Left ventricle myocardium inferior (tissue), 1 donor: Measurements from ENCODE around the gene SNX9. TPM values are rescaled to one million over a fixed set of nuclear protein-coding genes. Genes with fewer than 3 reads are reported as not detected.
"Not testable (repeated sequence)": the region's sequence is repeated elsewhere in the genome, so short reads cannot be mapped to it uniquely, and the experiment has no call there.

Source experiments
- DNase-seq: peaks from one replicate; pipeline ENCODE4 v3.0.0-alpha.2; 2020
- H3K27ac ChIP-seq: fragments of 200-600 bp; replicated peaks from 2 replicates; pipeline ENCODE4 v1.8.0; 2021
- H3K27me3 ChIP-seq: fragments of 200-600 bp; 2 replicates; pipeline ENCODE4 v1.8.0; 2021; ENCODE audit warnings: low read depth
- H3K36me3 ChIP-seq: fragments of 200-600 bp; 2 replicates; pipeline ENCODE4 v1.8.0; 2021
- H3K4me1 ChIP-seq: fragments of 200-600 bp; 2 replicates; pipeline ENCODE4 v1.8.0; 2021
- H3K4me3 ChIP-seq: fragments of 200-600 bp; 2 replicates; pipeline ENCODE4 v1.8.0; 2021; ENCODE audit warnings: mild to moderate bottlenecking, moderate library complexity
- H3K9me3 ChIP-seq: fragments of 200-600 bp; replicated peaks from 2 replicates; pipeline ENCODE4 v1.8.0; 2021
- intact Hi-C: fragments of 100-400 bp; cut with micrococcal nuclease; formaldehyde crosslinking; loops from one replicate; pipeline ENCODE4 v1.11.0; 2022
- total RNA-seq: library from RNA; stranded (reverse); fragmentation: NEBNext Ultra II Directional; extraction: Animal tissue kit (Norgen Biotek cat#: 25700); gene quantifications from one replicate; pipeline ENCODE4 v1.2.1, GENCODE V29; 2021
- TF ChIP-seq, protein P1 (sequence below): fragments of 200-600 bp; IDR thresholded peaks from 2 replicates; pipeline ENCODE4 v1.8.0; 2021; ENCODE audit warnings: antibody characterized with exemption, mild to moderate bottlenecking, borderline replicate concordance
- donor health status: DM: no; HTN: yes; CAD: no; lungs with severe emphysema.

The SNX9 gene
- total RNA-seq, 1 donor from 2014 or later: 31.9 TPM

DNA sequence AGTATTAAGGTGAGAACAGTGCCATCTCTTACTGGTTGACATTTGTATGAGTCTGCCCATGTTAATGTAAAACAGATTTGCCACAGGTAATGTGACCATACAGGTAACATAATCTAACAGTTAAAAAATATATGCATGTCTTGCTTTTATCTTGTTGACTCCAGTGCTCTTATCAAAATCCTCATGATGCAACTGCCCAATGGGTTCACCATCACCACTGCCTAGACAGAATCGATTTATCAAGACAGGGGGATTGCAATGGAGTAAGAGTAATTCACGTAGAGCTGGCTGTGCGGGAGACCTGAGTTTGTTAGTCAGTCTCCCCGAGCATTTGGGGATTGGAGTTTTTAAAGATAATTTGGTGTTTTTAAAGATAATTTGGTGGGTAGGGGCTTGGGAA lies 19.2 kb downstream of the SNX9 start:
- Histone ChIP-seq H3K4me1 (peaks cover 98% of the 10 kb centered on the region), H3K4me3 (no peak overlapping the region), H3K9me3 (no peaks in the 10 kb centered on the region), H3K36me3 (no peaks in the 10 kb centered on the region), H3K27me3 (no peaks in the 10 kb centered on the region), H3K27ac (no peak overlapping the region)
- intact Hi-C loops: no loop called here
- TF ChIP-seq, protein P1, sequence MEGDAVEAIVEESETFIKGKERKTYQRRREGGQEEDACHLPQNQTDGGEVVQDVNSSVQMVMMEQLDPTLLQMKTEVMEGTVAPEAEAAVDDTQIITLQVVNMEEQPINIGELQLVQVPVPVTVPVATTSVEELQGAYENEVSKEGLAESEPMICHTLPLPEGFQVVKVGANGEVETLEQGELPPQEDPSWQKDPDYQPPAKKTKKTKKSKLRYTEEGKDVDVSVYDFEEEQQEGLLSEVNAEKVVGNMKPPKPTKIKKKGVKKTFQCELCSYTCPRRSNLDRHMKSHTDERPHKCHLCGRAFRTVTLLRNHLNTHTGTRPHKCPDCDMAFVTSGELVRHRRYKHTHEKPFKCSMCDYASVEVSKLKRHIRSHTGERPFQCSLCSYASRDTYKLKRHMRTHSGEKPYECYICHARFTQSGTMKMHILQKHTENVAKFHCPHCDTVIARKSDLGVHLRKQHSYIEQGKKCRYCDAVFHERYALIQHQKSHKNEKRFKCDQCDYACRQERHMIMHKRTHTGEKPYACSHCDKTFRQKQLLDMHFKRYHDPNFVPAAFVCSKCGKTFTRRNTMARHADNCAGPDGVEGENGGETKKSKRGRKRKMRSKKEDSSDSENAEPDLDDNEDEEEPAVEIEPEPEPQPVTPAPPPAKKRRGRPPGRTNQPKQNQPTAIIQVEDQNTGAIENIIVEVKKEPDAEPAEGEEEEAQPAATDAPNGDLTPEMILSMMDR: no peak
- DNase-seq: no peak

DNA sequence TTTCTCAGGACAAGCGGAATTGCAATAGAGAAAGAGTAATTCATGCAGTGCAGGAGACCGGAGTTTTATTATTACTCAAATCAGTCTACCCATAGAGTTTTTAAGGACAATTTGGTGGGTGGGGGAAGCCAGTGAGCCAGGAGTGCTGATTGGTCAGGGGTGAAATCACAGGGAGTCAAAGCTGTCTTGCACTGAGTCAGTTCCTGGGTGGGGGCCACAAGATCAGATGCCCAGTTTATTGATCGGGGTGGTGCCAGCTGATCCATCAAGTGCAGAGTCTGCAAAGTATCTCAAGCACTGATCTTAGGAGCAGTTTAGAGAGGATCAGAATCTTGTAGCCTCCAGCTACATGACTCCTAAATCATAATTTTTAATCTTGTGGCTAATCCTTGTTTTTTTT lies 21.1 kb downstream of the SNX9 start:
- H3K4me3 ChIP-seq, H3K9me3 ChIP-seq, H3K27me3 ChIP-seq, DNase-seq, intact Hi-C loops, H3K36me3 ChIP-seq, H3K27ac ChIP-seq: not testable (repeated sequence)
- H3K4me1 ChIP-seq: peaks cover 99% of the 10 kb centered on the region

DNA sequence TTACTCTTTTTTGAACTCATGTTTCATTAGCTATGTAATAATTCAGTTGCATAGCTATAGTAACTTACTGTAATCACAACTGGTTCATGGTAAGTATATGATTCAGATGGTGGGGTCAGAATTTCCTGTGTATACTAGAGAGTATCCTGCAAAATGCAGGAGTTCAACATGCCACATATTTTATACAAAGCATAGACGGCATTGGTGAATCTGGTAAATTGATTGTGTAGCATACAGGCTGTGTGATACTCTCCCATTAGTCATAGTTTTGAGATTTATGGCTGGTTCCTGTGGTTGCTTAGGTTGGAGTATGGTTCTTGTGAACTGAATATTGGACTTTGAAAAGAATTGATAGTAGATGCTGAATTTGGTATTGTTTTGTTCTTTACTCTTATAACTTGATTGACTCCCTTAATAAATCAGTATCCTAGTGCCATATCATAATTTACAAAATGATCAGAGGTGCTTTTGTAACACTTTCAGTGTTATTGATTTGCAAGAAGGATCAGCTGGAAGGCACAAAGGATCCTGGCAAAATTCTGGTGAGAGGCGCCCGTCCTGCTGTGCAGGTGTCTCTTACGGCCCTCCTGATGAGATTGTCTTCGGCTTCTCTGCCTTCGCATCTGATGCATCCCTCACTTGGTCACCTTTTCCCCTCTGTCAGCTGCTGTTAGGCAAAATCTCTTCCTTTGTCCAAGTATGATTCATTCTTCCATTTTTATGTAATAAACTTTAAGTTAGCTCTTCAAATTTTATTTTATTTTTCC lies 22.6 kb downstream of the SNX9 start:
- peaks cover 99% of the 10 kb centered on the region for H3K4me1 ChIP-seq
- H3K4me3 ChIP-seq: no peak overlapping the region
- no peaks in the 10 kb centered on the region for H3K27me3 ChIP-seq
- H3K36me3 ChIP-seq: no peaks in the 10 kb centered on the region
- intact Hi-C loops: no loop called here
- H3K9me3 ChIP-seq: no peaks in the 10 kb centered on the region
- TF ChIP-seq, protein P1: no peak
- no peak overlapping the region for H3K27ac ChIP-seq
- no peak for DNase-seq

DNA sequence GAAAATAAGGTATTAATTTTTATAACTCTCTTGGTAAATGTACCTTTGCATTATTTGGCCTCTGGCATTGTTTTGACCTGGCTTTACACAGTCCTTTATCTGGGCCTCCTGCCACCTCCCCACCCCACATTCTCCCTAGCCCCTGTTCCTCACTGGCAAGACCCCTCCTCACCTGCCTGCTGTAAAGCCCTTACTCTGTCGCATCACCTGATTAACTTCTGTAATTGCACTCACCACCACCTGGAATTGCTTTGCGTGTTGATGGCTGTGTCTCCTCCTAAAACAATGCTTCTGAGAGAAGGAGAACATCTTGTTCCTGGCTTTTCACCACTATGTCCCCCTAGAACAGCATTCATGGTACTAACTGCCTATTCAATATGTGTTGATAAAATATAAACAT lies 24.8 kb downstream of the SNX9 start:
- peaks cover 15% of the 10 kb centered on the region for H3K9me3 ChIP-seq
- H3K36me3 ChIP-seq: no peaks in the 10 kb centered on the region
- peaks cover 79% of the 10 kb centered on the region for H3K4me1 ChIP-seq
- no peak for DNase-seq
- H3K27ac ChIP-seq: no peak overlapping the region
- no peaks in the 10 kb centered on the region for H3K27me3 ChIP-seq
- H3K4me3 ChIP-seq: no peak overlapping the region
- intact Hi-C loops: no loop called here
- TF ChIP-seq, protein P1: no peak

DNA sequence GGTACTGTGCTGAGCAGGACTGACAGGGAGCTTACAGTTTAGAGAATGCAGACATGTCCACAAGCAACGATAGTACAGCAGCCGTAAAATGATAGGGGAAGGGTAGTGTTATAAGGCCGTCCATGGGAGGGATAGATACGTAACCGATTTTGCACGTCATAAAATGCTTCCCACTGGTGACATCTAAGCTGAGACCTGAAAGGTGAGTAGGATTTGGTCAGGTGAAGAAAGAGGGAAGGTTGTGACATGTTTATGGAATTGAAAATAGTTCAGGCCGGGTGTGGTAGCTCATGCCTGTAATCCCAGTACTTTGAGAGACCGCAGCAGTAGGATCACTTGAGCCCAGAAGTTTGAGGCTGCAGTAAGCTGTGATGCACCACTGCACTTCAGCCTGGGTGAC lies 25.6 kb downstream of the SNX9 start:
- H3K27ac ChIP-seq: no peak overlapping the region
- H3K36me3 ChIP-seq: no peaks in the 10 kb centered on the region
- TF ChIP-seq, protein P1: no peak
- H3K4me3 ChIP-seq: no peak overlapping the region
- no peak for DNase-seq
- intact Hi-C loops: no loop called here
- peaks cover 70% of the 10 kb centered on the region for H3K4me1 ChIP-seq
- no peaks in the 10 kb centered on the region for H3K27me3 ChIP-seq
- H3K9me3 ChIP-seq: peaks cover 23% of the 10 kb centered on the region

DNA sequence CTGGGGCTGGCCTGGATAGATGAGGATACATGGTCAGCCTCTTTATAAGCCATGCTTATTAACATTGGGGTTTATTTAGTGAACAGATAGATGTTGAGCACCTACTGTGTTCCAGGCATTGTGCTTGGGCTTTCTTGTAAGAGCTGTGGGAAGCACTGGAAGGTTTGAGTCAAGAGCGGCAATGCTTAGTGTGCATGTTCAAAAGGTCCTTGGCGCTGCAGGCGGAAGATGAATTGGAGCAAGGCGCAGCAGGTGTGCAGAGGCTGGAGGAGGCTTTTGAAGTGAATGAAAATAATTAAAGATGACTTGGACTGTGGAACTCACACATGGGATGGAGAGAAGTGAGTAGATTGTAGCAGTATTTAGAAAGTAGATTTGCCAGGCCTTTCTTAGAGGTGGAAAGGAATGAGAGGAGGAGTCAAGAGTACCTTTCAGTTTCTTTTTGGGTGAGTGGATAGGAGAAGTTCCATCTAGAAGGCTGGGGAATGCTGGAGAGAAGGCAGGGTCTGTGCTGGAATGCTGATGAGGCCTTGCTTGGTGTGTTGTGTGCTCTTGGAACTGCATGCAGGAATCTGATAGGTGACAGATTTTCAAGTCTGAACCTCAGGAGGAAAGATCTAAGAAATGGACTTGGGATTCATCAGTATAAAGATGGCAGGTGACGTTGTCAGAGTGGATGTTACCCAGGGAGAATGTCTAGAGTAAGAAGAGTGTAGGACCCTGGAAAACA lies 26.4 kb downstream of the SNX9 start:
- TF ChIP-seq, protein P1: no peak
- Histone ChIP-seq H3K4me3 (no peak overlapping the region), H3K4me1 (peaks cover 63% of the 10 kb centered on the region), H3K27ac (no peak overlapping the region), H3K27me3 (no peaks in the 10 kb centered on the region), H3K36me3 (no peaks in the 10 kb centered on the region), H3K9me3 (peaks cover 26% of the 10 kb centered on the region)
- intact Hi-C loops: no loop called here
- DNase-seq: no peak
